HFF-Myc (cell line): ENCODE data around the gene DPT.

ENCODE experiments used
- DNase-seq: peaks from one replicate; pipeline ENCODE4 v3.0.0-alpha.2; 2011; ENCODE audit warnings: low read depth; ENCODE audit errors: extremely low read depth
- H3K4me3 ChIP-seq: replicated peaks from 2 replicates; pipeline ENCODE4 v1.5.1; 2011; ENCODE audit warnings: low read depth, mild to moderate bottlenecking, control low read depth, low read length
- CTCF ChIP-seq: IDR thresholded peaks from 2 replicates; pipeline ENCODE4 v1.5.1; 2012; ENCODE audit warnings: mild to moderate bottlenecking, low read depth, low read length, control low read depth; ENCODE audit errors: missing control alignments

Gene DPT

GRCh38 chr1:168708698-168709404 lies 20.2 kb downstream of the DPT start:
- TF ChIP-seq CTCF = no peak
- no peak overlapping the region for H3K4me3 ChIP-seq
- DNase-seq = no peak

GRCh38 chr1:168706391-168706992 lies 22.5 kb downstream of the DPT start:
- no peak for DNase-seq
- TF ChIP-seq CTCF = no peak
- H3K4me3 ChIP-seq = no peak overlapping the region

- H3K4me3 ChIP-seq = no peak overlapping the region
- no peak for DNase-seq
- TF ChIP-seq CTCF = no peak
Measured at GRCh38 chr1:168700575-168701268, 28.3 kb downstream of the DPT start.

GRCh38 chr1:168698453-168698852 lies 30.6 kb downstream of the DPT start:
- no peak for TF ChIP-seq CTCF
- DNase-seq = no peak
- H3K4me3 ChIP-seq = no peak overlapping the region

GRCh38 chr1:168697356-168698126 lies 31.5 kb downstream of the DPT start:
- DNase-seq = no peak
- no peak overlapping the region for H3K4me3 ChIP-seq
- TF ChIP-seq CTCF = no peak

- TF ChIP-seq CTCF = no peak
- DNase-seq = no peak
- no peak overlapping the region for H3K4me3 ChIP-seq
Measured at GRCh38 chr1:168696125-168696760, 32.8 kb downstream of the DPT start.
